HepG2 (cell line): Measurements from ENCODE around the gene SPG7. TPM values are rescaled to one million over a fixed set of nuclear protein-coding genes. Genes with fewer than 3 reads are reported as not detected.

Source experiments
- ERF ChIP-seq: IDR thresholded peaks from 2 replicates; pipeline ENCODE4 v1.6.1; 2018; ENCODE audit warnings: missing biosample characterization, missing genetic modification reagents
- GTF3A ChIP-seq: sonication (generic); formaldehyde crosslinking; conservative IDR thresholded peaks from 2 replicates; pipeline ENCODE4 v1.4.0; 2020; ENCODE audit warnings: mild to moderate bottlenecking, missing genetic modification reagents
- HNRNPH1 ChIP-seq: fragments of 200-400 bp; formaldehyde crosslinking; optimal IDR thresholded peaks from 2 replicates; pipeline ENCODE3; 2017; ENCODE audit warnings: mild to moderate bottlenecking, low read depth, low read length
- JUNB ChIP-seq: sonication (generic); formaldehyde crosslinking; IDR thresholded peaks from 2 replicates; pipeline ENCODE4 v1.8.0; 2022; ENCODE audit warnings: missing genetic modification reagents, mild to moderate bottlenecking, borderline replicate concordance
- KLF12 ChIP-seq: sonication (generic); formaldehyde crosslinking; IDR thresholded peaks from 2 replicates; pipeline ENCODE4 v1.4.0; 2020; ENCODE audit warnings: missing genetic modification reagents, borderline replicate concordance
- KLF9 ChIP-seq: IDR thresholded peaks from 2 replicates; pipeline ENCODE4 v1.6.1; 2016; ENCODE audit warnings: low read depth
- MIER3 ChIP-seq: IDR thresholded peaks from 2 replicates; pipeline ENCODE4 v1.6.1; 2016; ENCODE audit warnings: missing compliant biosample characterization, borderline replicate concordance
- MZF1 ChIP-seq: sonication (generic); formaldehyde crosslinking; IDR thresholded peaks from 2 replicates; pipeline ENCODE4 v1.8.1; 2023; ENCODE audit warnings: mild to moderate bottlenecking, missing genetic modification reagents, borderline replicate concordance
- NR2F6 ChIP-seq, 2 experiments: IDR thresholded peaks; 2 replicates each; pipeline ENCODE4 v1.6.1; 2016; ENCODE audit warnings: antibody characterized with exemption in 1 of 2, mild to moderate bottlenecking in 1 of 2
- PHF20 ChIP-seq: sonication (generic); formaldehyde crosslinking; IDR thresholded peaks from 2 replicates; pipeline ENCODE4 v1.5.0; 2020; ENCODE audit warnings: mild to moderate bottlenecking, missing genetic modification reagents
- PITX1 ChIP-seq: sonication (generic); formaldehyde crosslinking; IDR thresholded peaks from 2 replicates; pipeline ENCODE4 v1.5.1; 2020; ENCODE audit warnings: mild to moderate bottlenecking, missing genetic modification reagents
- ZFP62 ChIP-seq: sonication (generic); formaldehyde crosslinking; IDR thresholded peaks from 2 replicates; pipeline ENCODE4 v1.4.0; 2020; ENCODE audit warnings: missing genetic modification reagents
- ZNF354B ChIP-seq: sonication (generic); formaldehyde crosslinking; IDR thresholded peaks from 2 replicates; pipeline ENCODE4 v1.8.0; 2022; ENCODE audit warnings: mild to moderate bottlenecking, missing genetic modification reagents
- ZNF674 ChIP-seq: sonication (generic); formaldehyde crosslinking; IDR thresholded peaks from 2 replicates; pipeline ENCODE4 v1.5.0; 2020; ENCODE audit warnings: low read depth, mild to moderate bottlenecking, missing genetic modification reagents
- ZXDC ChIP-seq: sonication (generic); formaldehyde crosslinking; IDR thresholded peaks from 2 replicates; pipeline ENCODE4 v1.5.0; 2020; ENCODE audit warnings: mild to moderate bottlenecking, missing genetic modification reagents
- polyA plus RNA-seq, 8 experiments: library from polyadenylated mRNA; depleted of rRNA in 3 of 8; stranded (reverse) in 7 of 8; unstranded in 1 of 8; fragments of >200 nt; fragmentation: Illumina TruSeq in 4 of 8; extraction: Trizol in 4 of 8; gene quantifications; 2 replicates each; pipeline versions ENCODE4 v1.2.1 to v1.2.3, GENCODE V29; 2011 to 2016; ENCODE audit warnings: low read depth in 4 of 8, missing spikeins in 1 of 8, mixed read lengths in 1 of 8; ENCODE audit not compliant: insufficient read depth in 1 of 8
- total RNA-seq, 5 experiments: library from RNA; depleted of rRNA; stranded (reverse); fragments of >200 nt; fragmentation: Illumina TruSeq; extraction: Trizol; gene quantifications; 2 replicates each; pipeline ENCODE4 v1.2.3, GENCODE V29; 2016; ENCODE audit warnings: low read depth in 1 of 5
- TF ChIP-seq, protein P1 (sequence below): sonication (generic); formaldehyde crosslinking; IDR thresholded peaks from 2 replicates; pipeline ENCODE4 v1.4.0; 2020; ENCODE audit warnings: mild to moderate bottlenecking, missing genetic modification reagents
- TF ChIP-seq, protein P2 (sequence below): sonication (generic); formaldehyde crosslinking; IDR thresholded peaks from 2 replicates; pipeline ENCODE4 v1.4.0; 2020; ENCODE audit warnings: missing genetic modification reagents
- TF ChIP-seq, protein P3 (sequence below): sonication (generic); formaldehyde crosslinking; IDR thresholded peaks from 2 replicates; pipeline ENCODE4 v1.4.0; 2020; ENCODE audit warnings: missing genetic modification reagents, borderline replicate concordance

The SPG7 gene
- total and polyA plus RNA-seq, 2 of the 13 experiments (the other 11 are each of a cell fraction or from before 2014, with no cell fraction given), result 66.0 to 136 TPM

GRCh38 chr16:89560378-89561141 is 52.4 kb downstream of the SPG7 start, which contains the start of gene RPL13 (continued):
- no peak for TF ChIP-seq NR2F6 (IDR thresholded peaks at IDR 0.05)
- 0 out of 2 replicates have a peak, but pooled peaks have one; percentile 34 for TF ChIP-seq NR2F6 (CRISPR knock-in tag; IDR thresholded peaks at IDR 0.05)
- peak; percentile 82; the same call in 1 of the 2 replicates for TF ChIP-seq KLF9 (CRISPR knock-in tag)
- peak; percentile 85 for TF ChIP-seq PHF20
- TF ChIP-seq ERF (CRISPR knock-in tag), result peak; percentile 92
- no peak; the same call in 1 of the 2 replicates for TF ChIP-seq KLF12 (CRISPR knock-in tag)
- TF ChIP-seq, protein P1, sequence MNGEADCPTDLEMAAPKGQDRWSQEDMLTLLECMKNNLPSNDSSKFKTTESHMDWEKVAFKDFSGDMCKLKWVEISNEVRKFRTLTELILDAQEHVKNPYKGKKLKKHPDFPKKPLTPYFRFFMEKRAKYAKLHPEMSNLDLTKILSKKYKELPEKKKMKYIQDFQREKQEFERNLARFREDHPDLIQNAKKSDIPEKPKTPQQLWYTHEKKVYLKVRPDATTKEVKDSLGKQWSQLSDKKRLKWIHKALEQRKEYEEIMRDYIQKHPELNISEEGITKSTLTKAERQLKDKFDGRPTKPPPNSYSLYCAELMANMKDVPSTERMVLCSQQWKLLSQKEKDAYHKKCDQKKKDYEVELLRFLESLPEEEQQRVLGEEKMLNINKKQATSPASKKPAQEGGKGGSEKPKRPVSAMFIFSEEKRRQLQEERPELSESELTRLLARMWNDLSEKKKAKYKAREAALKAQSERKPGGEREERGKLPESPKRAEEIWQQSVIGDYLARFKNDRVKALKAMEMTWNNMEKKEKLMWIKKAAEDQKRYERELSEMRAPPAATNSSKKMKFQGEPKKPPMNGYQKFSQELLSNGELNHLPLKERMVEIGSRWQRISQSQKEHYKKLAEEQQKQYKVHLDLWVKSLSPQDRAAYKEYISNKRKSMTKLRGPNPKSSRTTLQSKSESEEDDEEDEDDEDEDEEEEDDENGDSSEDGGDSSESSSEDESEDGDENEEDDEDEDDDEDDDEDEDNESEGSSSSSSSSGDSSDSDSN (CRISPR knock-in tag), result peak; percentile 80
- TF ChIP-seq ZXDC, result no peak
- TF ChIP-seq ZNF674 (CRISPR knock-in tag), result no peak
- TF ChIP-seq, protein P2, sequence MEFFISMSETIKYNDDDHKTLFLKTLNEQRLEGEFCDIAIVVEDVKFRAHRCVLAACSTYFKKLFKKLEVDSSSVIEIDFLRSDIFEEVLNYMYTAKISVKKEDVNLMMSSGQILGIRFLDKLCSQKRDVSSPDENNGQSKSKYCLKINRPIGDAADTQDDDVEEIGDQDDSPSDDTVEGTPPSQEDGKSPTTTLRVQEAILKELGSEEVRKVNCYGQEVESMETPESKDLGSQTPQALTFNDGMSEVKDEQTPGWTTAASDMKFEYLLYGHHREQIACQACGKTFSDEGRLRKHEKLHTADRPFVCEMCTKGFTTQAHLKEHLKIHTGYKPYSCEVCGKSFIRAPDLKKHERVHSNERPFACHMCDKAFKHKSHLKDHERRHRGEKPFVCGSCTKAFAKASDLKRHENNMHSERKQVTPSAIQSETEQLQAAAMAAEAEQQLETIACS (CRISPR knock-in tag), result peak; percentile 91
- peak; percentile 60; the same call in 1 of the 2 replicates for TF ChIP-seq PITX1 (CRISPR knock-in tag)
- 0 out of 2 replicates have a peak, but pooled peaks have one; percentile 30 for TF ChIP-seq GTF3A (CRISPR knock-in tag)
- TF ChIP-seq JUNB, result no peak
- no peak for TF ChIP-seq HNRNPH1
- TF ChIP-seq, protein P3, sequence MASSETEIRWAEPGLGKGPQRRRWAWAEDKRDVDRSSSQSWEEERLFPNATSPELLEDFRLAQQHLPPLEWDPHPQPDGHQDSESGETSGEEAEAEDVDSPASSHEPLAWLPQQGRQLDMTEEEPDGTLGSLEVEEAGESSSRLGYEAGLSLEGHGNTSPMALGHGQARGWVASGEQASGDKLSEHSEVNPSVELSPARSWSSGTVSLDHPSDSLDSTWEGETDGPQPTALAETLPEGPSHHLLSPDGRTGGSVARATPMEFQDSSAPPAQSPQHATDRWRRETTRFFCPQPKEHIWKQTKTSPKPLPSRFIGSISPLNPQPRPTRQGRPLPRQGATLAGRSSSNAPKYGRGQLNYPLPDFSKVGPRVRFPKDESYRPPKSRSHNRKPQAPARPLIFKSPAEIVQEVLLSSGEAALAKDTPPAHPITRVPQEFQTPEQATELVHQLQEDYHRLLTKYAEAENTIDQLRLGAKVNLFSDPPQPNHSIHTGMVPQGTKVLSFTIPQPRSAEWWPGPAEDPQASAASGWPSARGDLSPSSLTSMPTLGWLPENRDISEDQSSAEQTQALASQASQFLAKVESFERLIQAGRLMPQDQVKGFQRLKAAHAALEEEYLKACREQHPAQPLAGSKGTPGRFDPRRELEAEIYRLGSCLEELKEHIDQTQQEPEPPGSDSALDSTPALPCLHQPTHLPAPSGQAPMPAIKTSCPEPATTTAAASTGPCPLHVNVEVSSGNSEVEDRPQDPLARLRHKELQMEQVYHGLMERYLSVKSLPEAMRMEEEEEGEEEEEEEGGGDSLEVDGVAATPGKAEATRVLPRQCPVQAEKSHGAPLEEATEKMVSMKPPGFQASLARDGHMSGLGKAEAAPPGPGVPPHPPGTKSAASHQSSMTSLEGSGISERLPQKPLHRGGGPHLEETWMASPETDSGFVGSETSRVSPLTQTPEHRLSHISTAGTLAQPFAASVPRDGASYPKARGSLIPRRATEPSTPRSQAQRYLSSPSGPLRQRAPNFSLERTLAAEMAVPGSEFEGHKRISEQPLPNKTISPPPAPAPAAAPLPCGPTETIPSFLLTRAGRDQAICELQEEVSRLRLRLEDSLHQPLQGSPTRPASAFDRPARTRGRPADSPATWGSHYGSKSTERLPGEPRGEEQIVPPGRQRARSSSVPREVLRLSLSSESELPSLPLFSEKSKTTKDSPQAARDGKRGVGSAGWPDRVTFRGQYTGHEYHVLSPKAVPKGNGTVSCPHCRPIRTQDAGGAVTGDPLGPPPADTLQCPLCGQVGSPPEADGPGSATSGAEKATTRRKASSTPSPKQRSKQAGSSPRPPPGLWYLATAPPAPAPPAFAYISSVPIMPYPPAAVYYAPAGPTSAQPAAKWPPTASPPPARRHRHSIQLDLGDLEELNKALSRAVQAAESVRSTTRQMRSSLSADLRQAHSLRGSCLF, result no peak; the same call in 1 of the 2 replicates
- no peak for TF ChIP-seq MZF1 (CRISPR knock-in tag)
- TF ChIP-seq MIER3 (CRISPR knock-in tag), result peak; percentile 76; the same call in 1 of the 2 replicates
- no peak for TF ChIP-seq ZNF354B (CRISPR knock-in tag)
- peak; percentile 19; the same call in 1 of the 2 replicates for TF ChIP-seq ZFP62
